ENCODE results near the gene XNDC1N. TPM values are rescaled to one million over a fixed set of nuclear protein-coding genes. Genes with fewer than 3 reads are reported as not detected.
A peak's percentile ranks its signal among the peaks of the same experiment; 100 is the strongest.

The XNDC1N gene
- total RNA-seq, 1 donor from 2014 or later = 7.6 TPM

DNA sequence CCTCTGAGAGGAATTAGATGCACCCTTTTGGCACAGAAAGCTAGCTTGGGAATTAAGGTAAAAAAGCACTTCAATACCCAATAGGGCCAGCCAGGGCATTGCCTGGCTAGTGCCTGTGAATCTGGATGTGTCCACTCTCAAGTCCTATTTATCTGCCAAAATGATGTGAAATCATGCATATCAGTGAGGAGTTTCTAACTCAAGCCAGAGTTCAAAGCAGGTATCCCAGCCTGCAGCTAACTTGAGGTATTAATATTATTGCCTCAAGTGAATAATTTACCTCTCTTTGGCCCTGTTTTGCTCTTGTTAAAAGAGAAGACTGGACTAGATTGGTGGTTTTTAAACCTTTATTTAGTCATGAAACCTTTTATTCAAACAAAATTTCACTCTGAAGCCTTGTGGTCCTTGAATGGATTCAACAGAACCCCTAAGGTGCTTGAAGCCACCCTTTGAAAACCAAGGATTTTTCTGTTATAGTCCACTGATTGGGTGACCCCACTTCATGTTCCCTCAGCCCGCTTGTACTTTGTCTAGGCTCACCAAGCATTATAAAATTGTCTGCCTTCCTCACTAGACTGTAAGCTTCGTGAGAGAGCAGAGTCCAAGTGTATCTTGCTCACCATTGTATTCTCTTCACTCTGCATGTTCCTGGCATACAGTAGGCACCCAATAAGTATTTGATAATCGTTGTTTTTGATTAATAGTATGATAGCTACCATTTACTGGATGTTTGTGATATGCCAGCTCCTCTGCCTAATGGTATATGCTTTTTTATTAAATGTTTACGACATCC lies 4.9 kb upstream of the XNDC1N start:
- H3K4me1 Mint-ChIP-seq (ENCODE audit: low read depth, unreplicated experiment) = peaks cover 15% of the 10 kb centered on the region
- DNase-seq = no peak
- no peak overlapping the region for H3K27ac Mint-ChIP-seq (ENCODE audit: unreplicated experiment)
- peaks cover 5% of the 10 kb centered on the region for H3K9me3 Mint-ChIP-seq (ENCODE audit: unreplicated experiment)
- TF ChIP-seq CTCF (IDR thresholded peaks at IDR 0.05; ENCODE audit: partially characterized antibody, unreplicated experiment) = no peak
- no peak overlapping the region for H3K4me3 Mint-ChIP-seq (ENCODE audit: unreplicated experiment)
- no peaks in the 10 kb centered on the region for H3K36me3 Mint-ChIP-seq (ENCODE audit: unreplicated experiment)
- H3K27me3 Mint-ChIP-seq (ENCODE audit: unreplicated experiment) = peaks cover 8% of the 10 kb centered on the region

DNA sequence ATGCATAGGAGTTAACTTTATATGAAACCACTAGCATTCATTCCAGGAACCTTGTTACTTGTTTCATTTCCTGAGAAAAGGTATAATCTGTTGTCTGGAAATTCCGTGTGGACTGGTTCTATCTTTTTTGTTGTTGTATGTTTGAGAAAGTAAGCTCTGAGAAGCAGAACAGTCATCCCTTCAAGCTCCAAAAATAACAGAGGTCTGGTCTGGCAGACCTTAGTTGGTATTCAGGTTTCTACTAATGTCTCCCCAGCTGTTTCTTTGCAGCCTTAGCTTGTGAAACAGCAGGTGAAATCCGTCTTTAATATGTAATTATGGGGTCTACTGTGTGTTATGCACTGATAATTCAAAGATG lies 2.8 kb upstream of the XNDC1N start:
- Mint-ChIP-seq H3K9me3 (ENCODE audit: unreplicated experiment) (peaks cover 7% of the 10 kb centered on the region), H3K27me3 (ENCODE audit: unreplicated experiment) (peaks cover 8% of the 10 kb centered on the region), H3K27ac (ENCODE audit: unreplicated experiment) (no peak overlapping the region), H3K4me1 (ENCODE audit: low read depth, unreplicated experiment) (peaks cover 16% of the 10 kb centered on the region), H3K36me3 (ENCODE audit: unreplicated experiment) (no peaks in the 10 kb centered on the region), H3K4me3 (ENCODE audit: unreplicated experiment) (no peak overlapping the region)
- DNase-seq = no peak
- no peak for TF ChIP-seq CTCF (IDR thresholded peaks at IDR 0.05; ENCODE audit: partially characterized antibody, unreplicated experiment)

DNA sequence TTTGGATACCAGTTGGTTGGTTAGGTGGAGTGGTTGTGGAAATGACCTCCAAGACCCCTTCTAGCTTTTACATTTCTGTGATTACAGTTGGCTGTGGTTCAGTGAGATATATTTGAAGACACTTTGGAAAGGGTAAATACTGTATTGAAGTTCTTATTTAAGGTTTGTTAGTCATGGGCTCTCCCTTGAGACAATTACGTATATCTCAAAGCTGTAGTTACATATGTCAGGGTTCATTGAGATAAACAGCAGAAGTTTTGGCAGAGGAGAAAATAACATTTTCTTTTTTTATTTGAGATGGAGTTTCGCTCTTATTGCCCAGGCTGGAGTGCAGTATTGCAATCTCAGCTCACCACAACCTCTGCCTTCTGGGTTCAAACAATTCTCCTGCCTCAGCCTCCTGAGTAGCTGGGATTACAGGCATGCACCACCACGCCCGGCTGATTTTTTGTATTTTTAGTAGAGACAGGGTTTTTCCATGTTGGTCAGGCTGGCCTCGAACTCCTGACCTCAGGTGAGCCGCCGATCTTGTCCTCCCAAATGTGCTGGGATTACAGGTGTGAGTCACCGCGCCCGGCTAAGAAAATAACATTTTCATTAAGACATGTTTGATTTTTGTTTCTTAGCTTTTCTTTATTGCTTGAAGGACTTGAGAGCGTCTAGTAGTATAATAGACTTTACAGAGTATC lies 2.3 kb upstream of the XNDC1N start:
- Mint-ChIP-seq H3K27ac (ENCODE audit: unreplicated experiment) (no peak overlapping the region), H3K27me3 (ENCODE audit: unreplicated experiment) (peaks cover 8% of the 10 kb centered on the region), H3K4me1 (ENCODE audit: low read depth, unreplicated experiment) (peaks cover 16% of the 10 kb centered on the region), H3K9me3 (ENCODE audit: unreplicated experiment) (peaks cover 7% of the 10 kb centered on the region), H3K4me3 (ENCODE audit: unreplicated experiment) (peak overlapping the region; percentile 99), H3K36me3 (ENCODE audit: unreplicated experiment) (no peaks in the 10 kb centered on the region)
- TF ChIP-seq CTCF (IDR thresholded peaks at IDR 0.05; ENCODE audit: partially characterized antibody, unreplicated experiment) = no peak
- DNase-seq = no peak

GRCh38 chr11:71929491-71929890 lies 1.1 kb upstream of the XNDC1N start:
- Mint-ChIP-seq H3K27me3 (ENCODE audit: unreplicated experiment) (peaks cover 8% of the 10 kb centered on the region), H3K4me3 (ENCODE audit: unreplicated experiment) (peak overlapping the region; percentile 99), H3K4me1 (ENCODE audit: low read depth, unreplicated experiment) (peaks cover 16% of the 10 kb centered on the region), H3K27ac (ENCODE audit: unreplicated experiment) (peak overlapping the region; percentile 93), H3K36me3 (ENCODE audit: unreplicated experiment) (no peaks in the 10 kb centered on the region), H3K9me3 (ENCODE audit: unreplicated experiment) (peaks cover 7% of the 10 kb centered on the region)
- TF ChIP-seq CTCF (IDR thresholded peaks at IDR 0.05; ENCODE audit: partially characterized antibody, unreplicated experiment) = no peak
- no peak for DNase-seq
